Adrenal gland (tissue), 12 donors: ENCODE measurements around the gene ATOH7. TPM values are rescaled to one million over a fixed set of nuclear protein-coding genes. Genes with fewer than 3 reads are reported as not detected.

Source experiments
- DNase-seq, 7 donors: peaks; one replicate each; pipeline ENCODE4 v3.0.0-alpha.2; 2019 to 2020
- H3K27ac ChIP-seq, 5 donors: fragments of 200-600 bp; sonication (generic) in 4 of 5; 1 replicate in 3 of 5; 2 replicates in 2 of 5; pipeline versions ENCODE4 v1.5.1 to v1.8.0; 2016 to 2020; ENCODE audit warnings: mild to moderate bottlenecking in 1 of 5
- H3K27me3 ChIP-seq: fragments of 200-600 bp; 2 replicates; pipeline ENCODE4 v1.8.0; 2021
- H3K36me3 ChIP-seq, 2 donors: fragments of 200-600 bp; replicated peaks in 1 of 2; 1 replicate in 1 of 2; 2 replicates in 1 of 2; pipeline versions ENCODE4 v1.5.1 to v1.8.0; 2018 to 2022
- H3K4me1 ChIP-seq, 2 donors: fragments of 200-600 bp; replicated peaks in 1 of 2; 1 replicate in 1 of 2; 2 replicates in 1 of 2; pipeline versions ENCODE4 v1.5.1 to v1.8.0; 2018 to 2021
- H3K4me3 ChIP-seq, 4 donors: fragments of 200-600 bp; sonication (generic) in 3 of 4; one replicate each; pipeline ENCODE4 v1.5.1; 2016 to 2018
- H3K9me3 ChIP-seq, 3 donors: fragments of 200-600 bp; sonication (generic) in 1 of 3; replicated peaks in 1 of 3; 1 replicate in 2 of 3; 2 replicates in 1 of 3; pipeline versions ENCODE4 v1.5.1 to v1.8.0; 2016 to 2021
- CTCF ChIP-seq, 6 experiments: fragments of 450-650 bp in 4 of 6; fragments of 200-600 bp in 2 of 6; sonication (generic) in 1 of 6; IDR thresholded peaks; 1 replicate in 5 of 6; 2 replicates in 1 of 6; pipeline versions ENCODE4 v1.5.1 to v1.8.0; 2016 to 2021; ENCODE audit warnings: antibody characterized with exemption in 6 of 6, mild to moderate bottlenecking in 2 of 6, moderate library complexity in 1 of 6
- POLR2A ChIP-seq, 2 donors: fragments of 450-650 bp; IDR thresholded peaks; one replicate each; pipeline ENCODE4 v1.6.1; 2017; ENCODE audit warnings: antibody characterized with exemption in 2 of 2, mild to moderate bottlenecking in 2 of 2, moderate library complexity in 1 of 2
- WGBS, 4 donors: extraction: QIAGEN DNeasy Blood & Tissue Kit in 2 of 4; methylation state at CpG; one replicate each; pipeline versions ENCODE4 v1.1.5 to v1.1.7; 2013 to 2017; 5-methylcytosine and 5-hydroxymethylcytosine counted together
- intact Hi-C, 2 donors: fragments of 100-400 bp; cut with DNase I; formaldehyde crosslinking; loops; one replicate each; pipeline versions ENCODE4 v1.14.1 to v1.15.0; 2022 to 2023
- polyA plus RNA-seq, 3 donors: library from polyadenylated mRNA; stranded (reverse); fragments of 200-250 nt in 2 of 3; fragments of 350-450 nt in 1 of 3; fragmentation: Illumina TruSeq in 1 of 3; extraction: RNeasy Lipid Tissue Mini Kit (QIAGEN cat#74804) in 1 of 3; gene quantifications; one replicate each; pipeline ENCODE4 v1.2.3, GENCODE V29; 2013 to 2014
- total RNA-seq, 9 donors: library from RNA; depleted of rRNA in 4 of 9; stranded (reverse); fragments of >200 nt in 4 of 9; fragments of 120-200 nt in 1 of 9; fragmentation: NEBNext Ultra II Directional in 1 of 9; extraction: Animal tissue kit (Norgen Biotek cat#: 25700) in 1 of 9; gene quantifications; one replicate each; pipeline versions ENCODE4 v1.1.0 to v1.2.4, GENCODE V29; 2013 to 2023
- donor health status: healthy with polysubstance abuse.
- donor health status: Bipolar disorder and iron deficiency.
- donor health status: DM: yes; HTN: yes; CAD: no.
- donor health status: DM: no; HTN: no; CAD: no.
- donor health status: DM: no; HTN: no; CAD: no.
- donor health status: DM: yes; HTN: yes; CAD: no.

The ATOH7 gene
- total and polyA plus RNA-seq, 12 donors, result 0.14 to 0.71 (median 0.29) TPM; not detected in 6

- WGBS, 4 donors, result 81 to 89% (median 86%) methylated on average over 3 of the region's 3 CpGs
- Histone ChIP-seq H3K4me1 (peaks cover 10 to 11% of the 10 kb centered on the region in 2 donors), H3K27ac (no peak overlapping the region), H3K9me3 (no peaks in the 10 kb centered on the region), H3K36me3 (no peaks in the 10 kb centered on the region), H3K4me3 (no peak overlapping the region), H3K27me3 (no peaks in the 10 kb centered on the region)
- DNase-seq, result no peak
- TF ChIP-seq CTCF (IDR thresholded peaks at IDR 0.05), result no peak
- no peak for TF ChIP-seq POLR2A (IDR thresholded peaks at IDR 0.05)
- intact Hi-C loops, result loop anchor here in 1 of 2 donors (10.0 kb wide), 1 partner anchor 62 kb away; no protein-coding TSS in a partner anchor
Observed at GRCh38 chr10:68233046-68233445, 1.1 kb upstream of the ATOH7 start.

- Histone ChIP-seq H3K4me3 (peak overlapping the region in 3 of 4 donors; percentile 15 to 77 (median 46)), H3K27ac (peak overlapping the region in 2 of 5 donors; percentile 45 to 49), H3K36me3 (no peaks in the 10 kb centered on the region), H3K27me3 (no peaks in the 10 kb centered on the region), H3K4me1 (peaks cover 10 to 11% of the 10 kb centered on the region in 2 donors), H3K9me3 (no peaks in the 10 kb centered on the region)
- TF ChIP-seq POLR2A (IDR thresholded peaks at IDR 0.05) (no peak), CTCF (IDR thresholded peaks at IDR 0.05) (peak in 2 of 6 experiments; percentile 6 to 46)
- DNase-seq, result peak; percentile 40 to 60 (median 47)
- intact Hi-C loops, result loop anchor here in 1 of 2 donors (10.0 kb wide), 1 partner anchor 64 kb away; no protein-coding TSS in a partner anchor
- WGBS, 4 donors, result 0 to 1% (median 1%) methylated on average over 23 to 81 of the region's 81 CpGs
Observed at GRCh38 chr10:68231106-68231816, 652 bp downstream of the ATOH7 start.

- Histone ChIP-seq H3K27ac (no peak overlapping the region), H3K4me3 (no peak overlapping the region), H3K4me1 (peaks cover 10 to 11% of the 10 kb centered on the region in 2 donors), H3K36me3 (no peaks in the 10 kb centered on the region), H3K27me3 (no peaks in the 10 kb centered on the region), H3K9me3 (no peaks in the 10 kb centered on the region)
- intact Hi-C loops, result loop anchor here in 1 of 2 donors (10.0 kb wide), 1 partner anchor 65 kb away; no protein-coding TSS in a partner anchor
- no peak for TF ChIP-seq POLR2A (IDR thresholded peaks at IDR 0.05)
- TF ChIP-seq CTCF (IDR thresholded peaks at IDR 0.05), result no peak
- DNase-seq, result no peak
- 83 to 86% (median 85%) methylated on average over 5 of the region's 5 CpGs for WGBS, 4 donors
Observed at GRCh38 chr10:68230268-68230667, 1.6 kb downstream of the ATOH7 start.

GRCh38 chr10:68224810-68225209 is 7.1 kb downstream of the ATOH7 start:
- Histone ChIP-seq H3K4me3 (no peak overlapping the region), H3K36me3 (no peaks in the 10 kb centered on the region), H3K4me1 (no peaks in the 10 kb centered on the region), H3K27me3 (no peaks in the 10 kb centered on the region), H3K9me3 (no peaks in the 10 kb centered on the region), H3K27ac (no peak overlapping the region)
- no peak for DNase-seq
- TF ChIP-seq POLR2A (IDR thresholded peaks at IDR 0.05) (no peak), CTCF (IDR thresholded peaks at IDR 0.05) (no peak)
- intact Hi-C loops, result no loop called here
